Skin epidermis (tissue), 12 donors: ENCODE results near the gene MPC2.
"Not testable (repeated sequence)": the region's sequence is repeated elsewhere in the genome, so short reads cannot be mapped to it uniquely, and the experiment has no call there.

Experiments used
- H3K27ac ChIP-seq, 21 experiments: fragments of 200-600 bp; sonication (generic) in 11 of 21; one replicate each; pipeline ENCODE4 v1.5.0; 2020; ENCODE audit warnings: mild to moderate bottlenecking in 3 of 21, inconsistent platforms in 2 of 21, moderate library complexity in 2 of 21
- H3K4me3 ChIP-seq, 7 experiments: fragments of 200-600 bp; sonication (generic) in 2 of 7; one replicate each; pipeline ENCODE4 v1.5.0; 2020; ENCODE audit warnings: inconsistent platforms in 2 of 7, mild to moderate bottlenecking in 2 of 7, moderate library complexity in 1 of 7

Gene MPC2

GRCh38 chr1:167911413-167911812 lies 25.5 kb downstream of the MPC2 start:
- peak overlapping the region in 2 of 21 experiments; percentile 26 to 43 for H3K27ac ChIP-seq
- no peak overlapping the region for H3K4me3 ChIP-seq

GRCh38 chr1:167910530-167910929 lies 26.3 kb downstream of the MPC2 start:
- Histone ChIP-seq H3K27ac (no peak overlapping the region), H3K4me3 (no peak overlapping the region)

DNA sequence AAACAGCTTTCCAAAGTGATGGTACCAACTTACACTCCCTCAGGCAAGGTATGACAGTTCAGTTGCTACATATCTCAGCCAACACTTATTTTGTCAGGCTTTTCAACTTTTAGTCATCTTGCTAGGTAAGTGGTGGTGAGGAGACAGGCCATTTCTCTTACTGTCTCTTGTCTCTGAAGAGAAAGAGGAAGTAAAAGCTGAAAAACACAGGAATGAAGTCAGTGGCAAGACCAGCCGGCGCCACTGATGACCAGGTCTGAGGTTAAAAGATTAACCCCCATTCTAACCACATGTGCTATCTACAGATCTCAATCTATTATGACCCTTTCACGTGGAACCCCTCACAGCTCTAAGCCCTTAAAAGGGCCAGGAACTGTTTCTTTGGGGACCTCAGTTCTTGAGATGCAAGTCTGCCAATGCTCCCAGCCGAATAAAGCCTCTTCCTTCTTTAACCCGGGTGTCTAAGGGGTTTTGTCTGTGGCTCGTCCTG lies 27.1 kb downstream of the MPC2 start:
- Histone ChIP-seq H3K27ac (no peak overlapping the region), H3K4me3 (no peak overlapping the region)

DNA sequence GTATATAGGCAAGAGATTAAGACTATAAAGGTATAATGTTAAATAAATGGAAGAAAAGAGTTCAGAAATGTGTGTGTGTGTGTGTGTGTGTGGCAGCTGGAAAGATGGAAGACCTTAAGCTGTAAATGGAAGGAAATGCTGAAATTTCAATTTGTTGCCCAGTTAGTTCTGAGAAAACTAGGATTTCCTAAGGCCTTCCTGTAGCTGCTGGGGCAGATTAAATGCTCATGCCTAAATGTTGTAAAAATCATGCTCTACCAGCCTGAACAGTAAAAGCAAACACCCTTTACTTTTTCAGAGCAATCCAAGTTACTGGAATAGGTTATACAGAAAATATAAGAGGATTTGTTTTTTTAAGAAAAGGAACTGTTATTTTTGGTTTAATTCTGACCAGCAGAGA lies 31.2 kb downstream of the MPC2 start:
- Histone ChIP-seq H3K4me3 (no peak overlapping the region), H3K27ac (no peak overlapping the region)

- Histone ChIP-seq H3K27ac (no peak overlapping the region), H3K4me3 (no peak overlapping the region)
These were observed 31.7 kb downstream of the MPC2 start for GRCh38 chr1:167905182-167905581.

DNA sequence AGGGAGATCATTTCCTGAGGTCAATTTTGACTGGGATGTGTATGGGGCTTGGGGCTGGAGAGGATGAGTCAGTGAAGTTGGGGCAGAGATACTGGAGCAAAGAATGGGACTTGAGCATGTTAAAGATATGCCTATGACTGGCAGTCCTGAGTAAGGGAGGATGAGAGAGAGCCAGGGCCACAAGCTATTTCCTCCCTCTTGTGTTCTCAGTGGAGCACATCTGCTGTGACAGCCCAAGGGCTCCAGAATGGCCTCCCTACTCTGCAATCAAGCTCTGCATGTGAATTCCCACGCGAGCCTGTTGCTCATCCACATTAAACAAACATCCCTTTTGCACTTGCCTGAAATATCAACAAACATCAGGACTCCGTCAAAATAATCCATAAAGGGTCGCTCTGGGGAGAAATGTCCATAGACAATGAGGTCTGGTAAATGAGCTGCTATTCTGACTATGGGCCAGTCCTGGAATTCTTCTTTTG lies 32.2 kb downstream of the MPC2 start:
- no peak overlapping the region for H3K4me3 ChIP-seq
- H3K27ac ChIP-seq = no peak overlapping the region

DNA sequence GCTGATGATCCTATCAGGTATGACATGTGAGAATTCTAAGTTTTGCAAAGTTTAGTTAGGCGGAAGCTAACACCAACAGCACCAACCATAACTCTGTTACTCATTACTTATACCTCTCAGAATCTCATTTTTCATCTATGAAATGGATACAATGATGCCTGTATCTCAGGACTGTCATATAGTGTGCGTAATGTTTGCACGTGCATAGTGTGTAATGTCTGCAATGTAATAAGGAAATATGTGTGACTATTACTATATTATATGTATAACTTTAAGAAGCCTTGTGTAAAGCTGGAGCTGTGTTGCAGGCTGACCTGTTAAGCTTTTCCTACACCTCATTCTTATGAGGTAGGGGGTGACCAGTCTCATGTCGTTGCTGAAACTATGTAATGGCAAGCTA lies 36.0 kb downstream of the MPC2 start:
- H3K4me3 ChIP-seq = no peak overlapping the region
- no peak overlapping the region for H3K27ac ChIP-seq

- no peak overlapping the region for H3K27ac ChIP-seq
- H3K4me3 ChIP-seq = no peak overlapping the region
These were observed 37.6 kb downstream of the MPC2 start for GRCh38 chr1:167899253-167899681.

- no peak overlapping the region for H3K4me3 ChIP-seq
- no peak overlapping the region for H3K27ac ChIP-seq
These were observed 38.2 kb downstream of the MPC2 start for GRCh38 chr1:167898578-167899222.

GRCh38 chr1:167893798-167894197 lies 43.1 kb downstream of the MPC2 start:
- Histone ChIP-seq H3K4me3 (no peak overlapping the region), H3K27ac (no peak overlapping the region)

- Histone ChIP-seq H3K4me3 (no peak overlapping the region), H3K27ac (no peak overlapping the region)
These were observed 46.5 kb downstream of the MPC2 start for GRCh38 chr1:167890400-167890799.

- H3K4me3 ChIP-seq, H3K27ac ChIP-seq: not testable (repeated sequence)
These were observed 49.7 kb downstream of the MPC2 start for GRCh38 chr1:167887187-167887586.

GRCh38 chr1:167882376-167882775 lies 54.5 kb downstream of the MPC2 start:
- Histone ChIP-seq H3K4me3 (no peak overlapping the region), H3K27ac (no peak overlapping the region)

DNA sequence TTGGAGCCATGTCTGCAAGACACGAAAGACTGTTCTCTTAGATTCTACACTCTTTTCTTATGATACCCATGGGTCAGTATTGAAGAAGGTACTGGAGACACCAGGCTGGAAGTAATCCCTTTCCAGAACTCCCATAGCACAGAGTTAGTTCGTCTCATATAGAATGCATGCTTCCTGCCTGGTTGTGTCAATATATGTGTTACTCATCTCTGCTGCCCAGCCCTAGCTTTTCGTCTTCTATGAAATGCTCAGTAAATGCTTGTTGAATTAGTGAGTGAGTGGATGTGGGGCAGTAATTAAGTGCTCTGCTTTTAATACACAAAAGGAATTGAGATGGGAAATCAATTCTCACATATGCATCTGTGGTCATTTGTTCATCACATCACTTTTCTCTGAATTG lies 55.1 kb downstream of the MPC2 start:
- no peak overlapping the region for H3K4me3 ChIP-seq
- no peak overlapping the region for H3K27ac ChIP-seq

- Histone ChIP-seq H3K27ac (no peak overlapping the region), H3K4me3 (no peak overlapping the region)
These were observed 55.8 kb downstream of the MPC2 start for GRCh38 chr1:167881069-167881468.

GRCh38 chr1:167880580-167881021 lies 56.3 kb downstream of the MPC2 start:
- no peak overlapping the region for H3K27ac ChIP-seq
- H3K4me3 ChIP-seq = no peak overlapping the region

- Histone ChIP-seq H3K27ac (no peak overlapping the region), H3K4me3 (no peak overlapping the region)
These were observed 57.4 kb downstream of the MPC2 start for GRCh38 chr1:167879508-167879907.

DNA sequence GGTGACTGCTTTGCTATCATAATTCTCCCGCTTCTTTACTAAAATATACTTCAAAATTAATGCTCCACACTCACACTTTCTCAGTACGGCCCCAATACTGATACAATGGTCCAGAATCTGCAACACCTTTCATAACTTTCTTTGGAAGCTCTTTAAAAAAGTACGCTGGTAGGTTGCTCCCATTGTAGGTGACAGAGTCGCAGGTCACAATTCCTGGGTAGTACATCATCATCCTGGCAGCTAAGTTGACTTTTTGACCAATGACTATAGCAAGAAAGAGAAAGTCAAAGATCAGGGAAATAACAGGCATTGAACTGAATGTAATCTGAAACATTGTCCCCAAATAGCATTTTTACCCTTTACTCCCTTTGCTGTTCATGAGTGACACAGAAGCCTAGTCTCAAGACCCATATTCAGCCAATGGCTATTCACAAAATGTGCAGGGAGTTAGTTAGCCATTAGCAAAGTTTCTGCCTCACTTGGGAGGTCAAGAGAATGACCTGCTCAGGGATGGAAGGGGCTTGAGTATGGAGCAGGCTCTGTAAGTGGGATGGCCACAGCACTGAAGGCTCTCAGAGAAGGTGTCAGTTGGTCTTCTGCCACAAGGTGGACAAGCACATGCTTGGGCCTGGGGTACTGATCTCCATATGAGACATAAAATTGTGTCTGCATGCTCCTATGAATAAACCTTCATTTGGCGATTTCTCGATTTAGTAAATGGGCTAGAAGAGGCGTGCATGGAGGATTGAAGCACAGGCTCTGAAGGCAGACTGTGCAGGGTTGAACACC lies 58.3 kb downstream of the MPC2 start:
- Histone ChIP-seq H3K27ac (no peak overlapping the region), H3K4me3 (no peak overlapping the region)

GRCh38 chr1:167876597-167877175 lies 60.2 kb downstream of the MPC2 start:
- no peak overlapping the region for H3K4me3 ChIP-seq
- no peak overlapping the region for H3K27ac ChIP-seq

DNA sequence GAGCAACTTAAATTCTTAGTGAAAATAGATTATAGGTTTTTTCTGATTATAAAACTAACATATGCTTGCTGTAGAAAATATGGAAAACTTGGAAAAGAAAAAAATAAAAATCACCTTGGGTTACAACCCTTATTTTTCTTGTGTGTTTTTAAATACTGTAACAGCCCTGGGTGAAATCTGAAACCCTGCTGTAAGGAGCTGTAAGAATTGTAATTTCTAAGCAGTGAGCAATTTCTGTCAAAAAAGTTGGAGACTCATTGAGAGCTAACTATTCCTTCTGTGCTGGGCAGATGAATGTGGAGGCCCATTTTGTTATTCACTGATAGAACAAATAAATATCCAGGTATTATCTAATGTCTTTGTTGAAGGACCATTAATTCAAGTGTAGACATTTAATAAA lies 65.5 kb downstream of the MPC2 start:
- Histone ChIP-seq H3K4me3 (no peak overlapping the region), H3K27ac (no peak overlapping the region)
